Hepatocyte (in vitro differentiated cells): ENCODE measurements around the gene AGBL4. TPM values are rescaled to one million over a fixed set of nuclear protein-coding genes. Genes with fewer than 3 reads are reported as not detected.

Experiments
- DNase-seq: peaks from one replicate; pipeline ENCODE4 v3.0.0-alpha.2; 2016; ENCODE audit warnings: low spot score
- H2AFZ ChIP-seq: fragments of 200-600 bp; sonication (generic); 2 replicates; pipeline ENCODE4 v1.6.0; 2016; ENCODE audit warnings: antibody characterized with exemption, mild to moderate bottlenecking
- H3K27ac ChIP-seq: fragments of 200-600 bp; sonication (generic); 2 replicates; pipeline ENCODE4 v1.5.1; 2016; ENCODE audit warnings: mild to moderate bottlenecking
- H3K27me3 ChIP-seq: fragments of 200-600 bp; sonication (generic); 2 replicates; pipeline ENCODE4 v1.6.1; 2016
- H3K36me3 ChIP-seq: fragments of 200-600 bp; sonication (generic); replicated peaks from 2 replicates; pipeline ENCODE4 v1.5.1; 2016; ENCODE audit warnings: low read depth; ENCODE audit not compliant: insufficient read depth
- H3K4me1 ChIP-seq: fragments of 200-600 bp; sonication (generic); 2 replicates; pipeline ENCODE4 v1.5.1; 2016; ENCODE audit warnings: mild to moderate bottlenecking, moderate library complexity; ENCODE audit not compliant: insufficient read depth
- H3K4me2 ChIP-seq: fragments of 200-600 bp; sonication (generic); 2 replicates; pipeline ENCODE4 v1.6.0; 2016
- H3K4me3 ChIP-seq: fragments of 200-600 bp; sonication (generic); 2 replicates; pipeline ENCODE4 v1.5.1; 2016; ENCODE audit warnings: mild to moderate bottlenecking
- H3K79me2 ChIP-seq: fragments of 200-600 bp; sonication (generic); 2 replicates; pipeline ENCODE4 v1.6.0; 2017; ENCODE audit warnings: mild to moderate bottlenecking
- H3K9me2 ChIP-seq: fragments of 200-600 bp; sonication (generic); replicated peaks from 2 replicates; pipeline ENCODE4 v1.6.0; 2017; ENCODE audit warnings: mild to moderate bottlenecking; ENCODE audit not compliant: insufficient read depth
- H3K9me3 ChIP-seq: fragments of 200-600 bp; sonication (generic); 2 replicates; pipeline ENCODE4 v1.5.1; 2016; ENCODE audit warnings: low read depth, mild to moderate bottlenecking
- H4K20me1 ChIP-seq: fragments of 200-600 bp; sonication (generic); 2 replicates; pipeline ENCODE4 v1.6.0; 2016; ENCODE audit warnings: mild to moderate bottlenecking; ENCODE audit not compliant: insufficient read depth, poor library complexity, severe bottlenecking
- CTCF ChIP-seq: fragments of 200-600 bp; sonication (generic); IDR thresholded peaks from 2 replicates; pipeline ENCODE4 v1.5.1; 2016; ENCODE audit warnings: antibody characterized with exemption, mild to moderate bottlenecking; ENCODE audit not compliant: poor library complexity
- EZH2 ChIP-seq: fragments of 200-600 bp; sonication (generic); IDR thresholded peaks from 2 replicates; pipeline ENCODE4 v1.6.1; 2016; ENCODE audit warnings: antibody characterized with exemption, mild to moderate bottlenecking, borderline replicate concordance
- EZH2phosphoT487 ChIP-seq: fragments of 200-600 bp; sonication (generic); IDR thresholded peaks from one replicate; pipeline ENCODE4 v1.6.1; 2018; ENCODE audit warnings: antibody characterized with exemption, mild to moderate bottlenecking, low read depth, moderate library complexity; ENCODE audit not compliant: unreplicated experiment, severe bottlenecking
- WGBS: methylation state at CpG from one replicate; pipeline ENCODE4 v1.1.6; 2016; ENCODE audit warnings: low lambda C conversion rate; ENCODE audit errors: missing lambda C conversion rate; 5-methylcytosine and 5-hydroxymethylcytosine counted together
- polyA plus RNA-seq: library from polyadenylated mRNA; unstranded; fragments of >200 nt; fragmentation: Nextera tagmentation; extraction: Ambion mirVana; gene quantifications from 2 replicates; pipeline ENCODE4 v1.2.1, GENCODE V29; 2016
- total RNA-seq: library from RNA; depleted of rRNA; stranded (reverse); fragments of >200 nt; gene quantifications from 2 replicates; pipeline ENCODE4 v1.2.3, GENCODE V29; 2014

Gene AGBL4
- total and polyA plus RNA-seq, 2 experiments from 2014 or later = 0.50 to 0.73 TPM

GRCh38 chr1:48644905-48645605 lies 1378.7 kb downstream of the AGBL4 start:
- Histone ChIP-seq H2AFZ (no peak overlapping the region), H3K79me2 (no peaks in the 10 kb centered on the region), H3K9me2 (no peaks in the 10 kb centered on the region), H4K20me1 (no peaks in the 10 kb centered on the region), H3K27ac (no peak overlapping the region), H3K4me1 (no peaks in the 10 kb centered on the region), H3K9me3 (no peaks in the 10 kb centered on the region), H3K36me3 (no peaks in the 10 kb centered on the region), H3K4me3 (no peak overlapping the region), H3K27me3 (peaks cover 3% of the 10 kb centered on the region), H3K4me2 (no peak overlapping the region)
- WGBS = 72% methylated on average over 3 of the region's 3 CpGs
- TF ChIP-seq EZH2 = no peak
- no peak for TF ChIP-seq EZH2phosphoT487
- no peak for TF ChIP-seq CTCF
- no peak for DNase-seq

DNA sequence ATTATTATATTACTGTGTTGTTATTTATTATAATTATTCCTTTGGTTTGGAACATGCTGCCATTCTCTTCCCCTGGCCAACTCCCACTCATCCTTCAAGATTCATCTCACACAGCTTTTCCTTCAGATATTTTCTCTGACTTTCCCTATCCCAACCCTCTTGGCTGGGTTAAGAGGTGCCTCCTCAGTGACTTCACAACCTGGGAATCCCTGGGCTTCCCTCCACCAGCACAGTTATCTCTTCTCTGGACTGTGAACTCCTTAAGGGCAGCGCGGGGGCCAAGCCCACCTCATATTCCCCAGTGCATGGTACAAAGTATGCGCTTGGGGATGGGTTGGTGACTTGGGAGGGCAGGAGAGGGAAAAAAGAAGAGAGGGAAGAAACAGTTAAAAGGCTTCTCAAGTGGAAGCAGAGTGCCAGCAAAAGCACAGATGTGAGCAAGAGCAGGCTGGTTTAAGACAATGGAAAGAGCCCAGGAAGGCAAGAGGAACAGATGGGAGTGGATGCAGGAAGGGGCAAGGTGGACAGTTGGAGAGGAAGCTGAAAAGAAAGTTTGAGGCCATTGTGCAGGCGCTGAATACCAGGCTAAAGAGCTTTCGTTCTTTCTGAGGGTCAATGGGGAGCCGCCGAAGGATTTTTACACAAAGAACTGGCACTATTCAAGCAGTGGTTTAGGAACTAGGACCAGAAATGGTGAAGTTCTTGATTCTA lies 1379.4 kb downstream of the AGBL4 start:
- DNase-seq = no peak
- H2AFZ ChIP-seq = no peak overlapping the region
- no peaks in the 10 kb centered on the region for H3K4me1 ChIP-seq
- H3K9me2 ChIP-seq = no peaks in the 10 kb centered on the region
- WGBS = 86% methylated on average over 7 of the region's 7 CpGs
- H3K9me3 ChIP-seq = no peaks in the 10 kb centered on the region
- H3K4me3 ChIP-seq = no peak overlapping the region
- no peak for TF ChIP-seq EZH2
- TF ChIP-seq CTCF = no peak
- no peak for TF ChIP-seq EZH2phosphoT487
- H3K27me3 ChIP-seq = peaks cover 3% of the 10 kb centered on the region
- H3K36me3 ChIP-seq = no peaks in the 10 kb centered on the region
- no peaks in the 10 kb centered on the region for H3K79me2 ChIP-seq
- no peaks in the 10 kb centered on the region for H4K20me1 ChIP-seq
- H3K4me2 ChIP-seq = no peak overlapping the region
- no peak overlapping the region for H3K27ac ChIP-seq

- Histone ChIP-seq H3K79me2 (no peaks in the 10 kb centered on the region), H4K20me1 (no peaks in the 10 kb centered on the region), H3K9me3 (no peaks in the 10 kb centered on the region), H3K9me2 (no peaks in the 10 kb centered on the region), H3K36me3 (no peaks in the 10 kb centered on the region), H3K4me3 (no peak overlapping the region), H3K27ac (no peak overlapping the region), H3K4me1 (no peaks in the 10 kb centered on the region), H3K4me2 (no peak overlapping the region), H3K27me3 (peaks cover 9% of the 10 kb centered on the region), H2AFZ (no peak overlapping the region)
- 93% methylated on average over 1 of the region's 1 CpG for WGBS
- DNase-seq = no peak
- TF ChIP-seq CTCF = no peak
- no peak for TF ChIP-seq EZH2phosphoT487
- TF ChIP-seq EZH2 = no peak
These were observed 1380.6 kb downstream of the AGBL4 start for GRCh38 chr1:48643193-48643592.
